Fibroblast of gingiva (primary cell): ENCODE measurements around the gene SYTL3.
A peak's percentile ranks its signal among the peaks of the same experiment; 100 is the strongest.

Source experiments
- DNase-seq: peaks from one replicate; pipeline ENCODE4 v3.0.0-alpha.2; 2011; ENCODE audit warnings: low read depth

Gene SYTL3

DNA sequence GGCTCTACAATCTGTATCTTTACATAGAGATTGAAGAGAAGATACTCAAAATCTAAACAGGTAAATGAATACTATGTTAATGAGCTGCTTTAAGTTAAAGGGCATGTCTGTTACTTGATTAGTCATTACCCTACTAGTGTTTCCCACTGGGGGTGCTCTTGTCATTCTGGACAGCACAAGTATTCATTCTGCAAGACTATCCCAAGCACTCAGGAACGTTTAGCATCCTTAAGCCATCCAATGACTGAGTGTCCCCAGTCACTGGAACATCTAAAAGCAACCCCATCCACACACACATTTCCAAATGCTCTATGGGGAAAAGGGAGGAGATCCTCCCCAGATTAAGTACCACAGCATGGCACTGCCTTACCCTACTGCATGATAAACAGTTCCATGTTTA, 143.6 kb downstream of the SYTL3 start:
- DNase-seq = peak; percentile 50

DNA sequence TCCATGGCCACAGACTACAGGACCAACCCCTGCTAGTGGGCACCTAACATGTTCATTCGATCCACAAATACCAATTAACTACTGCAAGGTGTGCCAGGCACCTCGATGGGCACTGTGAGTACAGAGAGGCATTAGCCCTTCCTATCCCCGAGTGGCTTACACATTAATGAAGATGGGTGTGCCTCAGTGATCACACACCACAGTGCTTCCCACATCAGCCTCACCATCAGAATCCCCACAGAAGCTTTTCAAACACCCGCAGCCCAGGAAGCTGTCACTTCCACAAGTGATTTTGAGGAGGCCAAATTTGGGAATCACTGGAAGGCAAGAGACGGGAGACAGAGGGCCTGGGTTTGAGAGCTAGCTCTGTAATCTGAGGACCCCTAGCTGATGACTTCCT, 145.7 kb downstream of the SYTL3 start:
- DNase-seq = no peak

DNA sequence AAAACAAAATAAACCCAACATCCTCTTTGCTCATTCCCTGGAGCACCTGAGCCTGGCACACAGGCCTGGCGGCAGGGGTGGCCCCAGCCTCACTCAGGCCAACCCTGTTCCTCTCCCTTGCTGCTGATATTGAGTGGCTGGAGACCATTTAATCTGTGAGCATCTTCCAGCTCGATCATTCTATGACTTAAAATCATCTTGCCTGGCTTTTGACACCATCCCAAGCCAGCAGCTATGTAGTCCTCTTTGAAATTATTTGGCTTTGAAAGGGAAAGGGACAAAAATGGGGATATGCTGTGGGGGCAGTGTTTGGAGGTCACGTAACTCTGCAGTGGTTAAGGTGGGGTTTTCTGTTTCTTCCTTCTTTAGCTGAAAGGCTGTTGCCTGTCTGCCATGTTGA, 146.5 kb downstream of the SYTL3 start:
- DNase-seq = no peak

DNA sequence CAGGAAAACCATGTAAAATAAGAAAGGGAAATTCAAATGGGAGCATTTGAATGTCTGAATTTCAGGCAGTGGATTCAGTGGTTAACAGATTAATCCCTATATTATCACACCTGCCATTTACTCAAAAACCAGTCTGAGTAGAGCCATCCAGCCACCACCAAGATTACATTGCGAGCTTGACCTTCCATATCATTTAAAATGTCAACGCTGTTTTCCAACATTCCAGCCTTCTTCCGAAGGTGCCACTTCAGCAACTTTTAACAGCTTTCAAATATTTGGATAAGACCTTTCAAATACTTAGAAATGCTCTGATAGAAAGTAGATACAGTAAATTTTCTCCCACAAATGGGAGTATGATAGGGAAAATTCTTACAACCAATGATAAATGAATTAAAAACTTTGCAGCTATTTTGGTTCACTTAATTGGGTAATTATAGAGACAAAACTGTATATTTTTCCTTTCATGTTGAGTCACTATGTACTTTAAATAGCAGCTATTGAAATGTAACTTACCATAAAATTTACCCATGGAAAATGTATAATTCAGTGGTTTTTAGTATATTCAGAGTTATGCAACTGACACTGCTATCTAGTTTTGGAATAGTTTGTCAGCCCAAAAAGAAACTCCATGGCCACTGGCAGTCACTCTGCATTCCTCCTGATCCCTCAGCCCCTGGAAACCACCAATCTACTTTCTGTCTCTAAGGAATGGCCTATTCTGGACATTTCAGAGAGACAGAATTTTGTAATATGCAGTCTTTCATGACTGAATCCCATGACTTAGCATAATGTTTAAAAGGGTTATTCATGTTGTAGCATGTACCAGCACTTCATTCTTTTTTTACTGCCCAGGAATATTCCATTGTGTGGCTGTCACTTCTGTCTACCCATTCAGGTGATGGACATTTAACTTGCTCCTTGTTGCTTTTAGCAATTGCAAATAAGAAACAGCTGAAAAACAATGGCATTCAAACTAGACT, 147.8 kb downstream of the SYTL3 start:
- peak; percentile 81 for DNase-seq

DNA sequence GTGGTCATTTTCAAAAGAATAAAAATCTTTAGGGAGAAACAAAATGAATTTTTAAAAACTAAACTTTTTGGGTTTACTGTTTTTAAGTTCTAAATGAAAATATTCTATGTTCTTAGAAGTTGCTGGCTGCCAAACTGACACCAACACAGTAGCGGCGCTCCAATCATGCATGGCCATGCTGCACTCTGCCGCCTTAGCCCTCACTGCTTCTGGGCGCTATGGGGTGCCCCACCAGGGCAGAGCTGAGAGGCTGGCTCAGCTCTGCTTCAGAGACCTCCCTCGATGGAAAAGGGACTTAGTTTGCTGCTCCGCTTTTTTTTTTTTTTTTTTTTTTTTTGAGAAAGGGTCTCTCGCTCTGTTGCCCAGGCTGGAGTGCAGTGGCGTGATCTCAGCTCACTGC, 148.5 kb downstream of the SYTL3 start:
- no peak for DNase-seq

DNA sequence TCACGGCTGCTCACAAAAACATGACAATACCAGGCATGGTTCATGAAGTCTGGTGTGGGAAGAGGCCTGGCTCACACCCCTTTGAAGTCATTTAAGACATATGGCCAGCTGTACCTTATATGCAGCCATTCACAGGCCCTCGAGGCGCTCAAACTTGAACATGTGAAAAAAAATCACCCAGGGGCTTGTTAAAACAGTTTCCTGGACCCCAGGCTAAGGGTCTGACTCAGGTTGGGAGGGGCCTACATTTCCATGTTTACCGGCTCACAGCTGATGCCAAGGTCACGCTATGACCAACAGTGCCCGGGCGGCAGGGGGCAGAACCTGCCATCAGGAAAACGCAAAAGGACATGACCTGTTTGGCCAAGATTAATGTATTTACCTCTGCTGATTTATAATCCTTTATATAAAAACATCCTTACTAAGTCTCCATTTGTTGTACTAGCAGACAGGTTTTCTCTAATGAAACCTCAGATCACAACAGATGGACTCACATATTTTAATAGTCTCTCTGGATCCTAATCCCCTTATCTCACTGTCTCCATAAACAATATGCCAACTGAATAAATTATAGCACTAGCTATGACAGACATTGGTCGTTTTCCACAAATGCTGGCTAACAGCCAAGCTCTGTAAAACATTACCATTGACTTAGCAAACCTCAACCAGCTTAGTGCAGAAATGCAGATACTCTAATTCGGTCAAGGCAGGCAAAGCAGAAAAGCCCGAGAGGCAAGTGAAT, 149.4 kb downstream of the SYTL3 start:
- peak; percentile 25 for DNase-seq

DNA sequence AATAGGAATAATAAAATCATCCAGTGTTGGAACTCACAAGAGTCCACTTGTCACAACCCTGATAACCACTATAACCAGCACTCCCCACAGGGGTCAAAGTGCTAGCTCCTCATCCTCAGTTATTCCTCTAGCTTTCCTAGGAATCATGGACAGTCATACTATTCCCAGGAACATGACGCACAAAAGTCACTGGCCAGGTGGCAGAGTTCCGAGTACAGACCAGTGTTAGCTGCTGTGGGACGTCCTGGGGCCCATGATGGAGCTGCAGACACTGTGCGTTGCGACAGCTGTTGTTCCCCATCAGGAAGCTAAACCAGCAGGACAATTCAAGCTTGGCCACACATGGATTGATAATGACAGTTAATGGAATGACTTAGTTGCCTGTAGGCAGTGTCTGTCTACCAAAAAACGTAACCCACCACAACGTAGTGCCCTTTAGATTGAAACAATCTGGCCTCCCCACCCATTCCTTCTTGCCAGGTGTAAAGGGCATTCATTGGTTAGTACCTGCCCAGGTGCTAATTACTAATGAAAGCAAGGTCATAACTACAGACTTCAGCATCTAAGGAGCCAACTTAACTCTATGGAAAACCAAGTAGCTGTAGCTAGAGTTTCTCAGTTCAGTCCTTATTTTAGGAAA, 151.9 kb downstream of the SYTL3 start:
- no peak for DNase-seq

DNA sequence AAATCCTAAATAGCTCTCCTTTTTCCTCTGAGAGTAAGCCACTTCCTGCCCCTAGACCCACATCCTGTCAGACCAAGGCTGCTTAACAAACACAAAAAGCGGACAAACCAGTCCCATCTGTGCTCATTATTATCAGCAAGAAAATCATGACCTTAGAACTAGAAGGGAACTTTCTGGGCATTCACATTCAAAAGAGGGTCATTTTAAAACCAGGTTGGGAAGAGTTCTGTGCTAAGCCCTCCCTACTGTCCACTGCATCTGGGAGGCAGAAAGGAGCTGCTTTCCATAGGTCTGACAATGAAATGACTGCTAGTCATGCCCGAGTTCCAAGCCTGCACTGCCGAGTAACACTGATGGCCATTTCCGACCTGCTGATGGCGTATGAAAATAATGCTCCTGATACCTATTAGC, 153.9 kb downstream of the SYTL3 start:
- peak; percentile 15 for DNase-seq

DNA sequence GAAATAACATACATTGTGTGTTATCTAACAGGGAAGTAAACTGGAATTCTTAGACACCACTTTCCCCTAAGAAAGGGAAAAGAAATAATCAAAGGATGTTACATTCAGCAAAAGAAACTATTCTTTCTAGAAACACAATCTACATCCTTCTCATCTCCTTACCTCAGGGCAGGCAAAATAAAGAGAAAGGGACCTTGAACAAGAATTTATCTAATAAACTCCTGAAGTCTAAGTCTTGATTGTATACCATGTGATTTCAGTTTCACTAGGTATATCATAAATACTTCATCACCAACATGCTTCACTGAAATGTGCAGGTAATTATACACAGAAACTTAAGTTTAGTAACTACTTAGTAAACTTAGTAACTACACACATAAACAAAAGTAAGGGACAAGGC, 154.4 kb downstream of the SYTL3 start:
- no peak for DNase-seq

DNA sequence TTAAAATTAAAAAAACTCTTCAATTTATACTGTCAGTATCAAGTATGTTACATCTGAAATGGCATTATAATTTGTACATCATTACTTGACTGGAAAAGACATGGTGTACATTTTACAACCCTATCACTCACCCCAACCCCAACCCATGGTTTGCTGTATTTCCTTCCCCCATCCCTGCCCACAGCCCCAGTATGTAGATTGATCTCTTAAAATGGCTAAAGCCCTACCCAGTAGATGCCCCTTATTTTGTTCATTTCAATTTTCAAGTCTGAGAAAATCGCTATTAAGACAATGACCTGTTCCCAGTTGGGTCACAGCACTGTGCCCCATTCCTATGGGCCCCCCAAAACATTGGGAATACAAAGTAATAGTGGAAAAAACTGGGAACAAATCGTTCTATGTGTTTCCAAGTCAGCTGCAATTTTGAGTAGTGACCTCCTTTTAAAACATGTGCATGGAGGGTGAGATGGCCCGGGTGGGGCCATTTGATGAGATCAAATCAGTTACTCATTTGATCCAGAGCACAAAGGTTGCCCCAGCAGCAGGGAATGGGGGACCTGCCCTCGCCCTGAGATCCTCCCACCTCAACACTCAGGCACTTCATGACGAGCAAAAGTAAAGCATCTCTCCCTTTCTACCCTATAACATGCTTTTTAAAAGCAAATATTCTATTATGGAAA, 156.0 kb downstream of the SYTL3 start:
- no peak for DNase-seq

DNA sequence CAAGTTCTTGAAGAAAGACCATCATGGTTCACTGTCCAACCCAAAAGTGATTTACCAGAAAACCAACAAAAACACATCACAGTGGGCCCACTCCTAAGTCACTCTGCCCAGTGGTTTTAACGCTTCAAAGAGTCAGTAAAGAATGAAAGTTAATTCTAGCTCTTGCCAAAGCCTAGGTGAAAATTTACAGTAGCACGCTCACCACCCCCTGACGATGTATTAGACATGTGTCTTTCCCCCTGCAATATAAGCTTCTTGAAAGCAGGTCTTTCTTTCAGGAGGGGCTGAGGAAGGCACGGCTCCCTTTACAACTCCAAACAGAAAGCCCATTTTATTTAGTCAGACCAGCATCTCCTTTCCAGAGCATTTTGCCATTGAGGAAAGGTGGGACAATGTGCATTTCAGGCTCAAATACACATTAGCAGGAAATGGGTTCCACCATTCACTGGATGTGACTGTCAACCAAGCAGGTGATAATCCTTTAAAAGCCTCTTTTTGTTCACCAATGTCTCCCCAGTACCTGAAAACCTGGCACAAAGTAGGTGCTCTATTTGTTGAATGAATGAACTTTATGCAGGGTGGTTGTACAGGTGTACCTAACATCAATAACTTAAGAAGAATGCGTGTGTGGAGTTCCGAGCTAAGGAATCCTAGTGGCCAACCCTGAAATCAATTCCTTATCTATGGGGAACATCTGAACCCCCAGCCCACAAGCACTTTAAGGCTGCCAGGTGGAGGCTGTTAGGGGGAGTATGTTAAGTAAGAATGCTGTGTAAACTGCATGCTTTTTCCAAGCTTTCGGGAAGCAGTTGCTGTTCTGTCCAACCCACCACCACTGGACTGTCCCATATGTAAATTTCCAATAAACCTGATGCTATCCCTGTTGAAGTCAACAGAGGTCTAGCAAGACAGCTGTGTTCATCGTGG, 157.9 kb downstream of the SYTL3 start:
- no peak for DNase-seq

DNA sequence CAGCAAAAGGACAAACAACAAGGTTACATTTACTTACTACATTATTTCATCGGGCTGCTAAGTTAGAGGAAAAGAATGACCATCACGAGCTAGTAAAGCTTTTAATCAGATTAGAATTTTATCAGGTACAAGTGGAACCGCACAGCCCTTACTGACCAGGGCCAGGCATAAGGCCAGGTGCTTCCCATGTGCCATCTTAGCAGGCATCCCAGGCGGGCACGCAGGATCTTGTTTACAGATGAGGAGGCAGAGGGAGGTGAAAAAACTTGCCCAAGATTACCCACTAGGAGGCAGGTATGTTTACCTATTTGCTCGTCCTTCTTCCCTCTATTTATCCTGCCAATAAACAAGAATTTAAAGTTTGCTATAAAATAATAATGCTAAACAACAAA, 158.6 kb downstream of the SYTL3 start:
- no peak for DNase-seq

DNA sequence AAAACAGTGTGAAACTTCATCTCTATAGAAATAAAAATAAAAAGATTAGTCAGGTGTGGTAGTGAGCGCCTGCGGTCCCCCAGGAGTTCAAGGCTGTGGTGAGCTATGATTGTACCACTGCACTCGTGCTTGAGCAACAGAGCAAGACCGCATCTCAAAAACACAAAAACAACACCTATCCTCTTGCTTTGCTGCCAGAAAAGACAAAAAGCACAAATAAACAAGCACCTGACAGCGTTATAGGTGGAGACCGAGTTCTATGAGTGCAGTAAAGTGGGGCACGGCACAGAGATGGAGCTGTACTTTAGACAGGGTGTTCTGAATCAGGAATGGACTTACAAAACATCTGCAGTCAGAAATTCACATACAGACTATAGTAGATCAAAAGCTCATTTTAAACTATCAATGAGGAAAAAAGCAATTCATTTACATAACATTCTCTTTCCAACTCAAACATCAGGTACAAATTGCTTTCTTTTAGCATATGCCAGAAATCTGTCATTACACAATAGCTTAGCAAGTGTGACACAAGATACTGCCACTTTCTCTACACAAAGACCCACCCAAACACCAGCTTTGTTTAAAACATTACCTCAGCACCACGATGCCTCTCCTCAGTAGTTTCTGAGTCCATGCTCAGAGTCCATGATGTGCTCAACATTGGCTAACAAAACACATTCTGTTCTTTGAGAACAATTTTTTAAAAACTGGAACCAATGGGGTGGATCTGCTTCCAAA, 159.3 kb downstream of the SYTL3 start:
- no peak for DNase-seq

DNA sequence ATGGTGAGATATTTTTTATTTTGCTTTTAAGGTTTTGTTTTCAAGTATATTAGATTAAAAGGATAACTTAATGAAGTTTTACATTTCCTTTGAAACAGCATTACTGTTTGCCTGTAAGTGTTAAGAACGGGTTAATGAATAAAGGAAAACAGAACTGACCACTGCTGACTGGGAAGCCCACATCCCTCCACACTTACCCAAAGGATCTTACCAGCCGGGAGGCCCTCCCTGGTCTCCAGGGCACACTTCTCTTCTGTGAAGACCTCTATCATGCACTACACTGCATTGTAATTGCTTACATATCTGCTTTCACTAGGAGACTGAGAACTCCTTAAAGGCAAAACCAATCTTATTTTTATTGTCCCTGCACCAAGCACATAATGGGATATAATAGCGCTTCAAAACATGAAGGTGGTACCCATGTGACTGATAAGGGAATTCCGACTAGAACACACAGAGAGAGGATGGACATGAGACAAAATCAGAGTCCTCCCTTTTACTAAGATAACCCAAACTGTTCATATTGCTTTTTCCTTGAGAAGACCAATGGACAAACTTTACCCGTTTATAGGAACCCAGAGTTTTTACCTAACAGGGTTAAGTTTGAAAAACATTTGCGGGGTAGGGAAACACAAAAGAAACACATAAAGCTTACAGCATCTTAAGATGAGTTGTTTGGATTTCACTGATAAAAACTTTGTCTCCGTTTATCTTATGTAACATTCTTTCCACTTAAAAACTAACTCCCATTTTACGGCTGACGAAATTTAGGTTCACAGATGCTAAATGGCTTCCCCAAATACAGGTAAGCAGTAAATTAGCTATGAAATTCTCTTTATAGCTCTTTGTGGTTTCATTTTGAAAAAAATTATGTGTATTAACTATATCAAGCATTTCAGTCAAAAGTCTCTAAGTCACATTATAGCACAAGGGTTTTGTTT, 160.6 kb downstream of the SYTL3 start:
- no peak for DNase-seq

DNA sequence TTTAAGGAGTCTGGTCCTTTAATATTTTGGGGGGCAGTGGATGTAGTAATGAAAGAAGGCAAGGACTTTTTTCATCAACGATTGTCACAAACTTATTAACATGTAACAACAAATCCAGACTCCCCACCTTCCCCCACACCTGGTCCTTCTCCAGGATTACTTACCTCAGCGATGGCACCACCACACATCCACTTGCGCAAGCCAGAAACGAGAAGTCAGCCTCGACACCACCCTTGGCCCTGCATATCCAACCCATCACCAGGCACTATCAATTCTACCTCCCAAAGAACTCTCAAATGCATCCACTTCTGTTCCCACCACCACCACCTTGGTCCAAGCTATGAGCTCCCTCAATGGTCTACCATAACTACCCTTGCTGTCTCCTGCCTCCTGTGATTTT, 162.8 kb downstream of the SYTL3 start:
- no peak for DNase-seq

DNA sequence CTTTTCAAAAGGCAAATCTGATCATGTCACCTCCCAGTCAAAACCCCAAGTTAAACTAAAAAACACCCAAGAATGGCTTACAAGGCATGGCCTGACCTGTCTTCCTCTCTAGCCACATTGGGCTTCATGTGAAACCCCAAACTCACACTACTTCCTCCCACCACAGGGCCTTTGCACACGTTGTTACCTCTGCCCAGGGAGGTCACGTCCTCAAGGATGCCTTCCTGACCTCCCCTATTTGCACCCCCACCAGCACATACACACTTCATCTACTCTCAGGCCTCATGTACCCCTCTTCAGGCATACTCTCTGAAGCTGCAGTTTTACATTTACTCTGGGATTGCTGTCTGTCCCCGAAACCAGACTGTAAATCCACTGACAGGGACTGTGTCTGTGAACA, 163.2 kb downstream of the SYTL3 start:
- DNase-seq = no peak
